ENCODE measurements around the gene ACOX2.

Gene ACOX2

DNA sequence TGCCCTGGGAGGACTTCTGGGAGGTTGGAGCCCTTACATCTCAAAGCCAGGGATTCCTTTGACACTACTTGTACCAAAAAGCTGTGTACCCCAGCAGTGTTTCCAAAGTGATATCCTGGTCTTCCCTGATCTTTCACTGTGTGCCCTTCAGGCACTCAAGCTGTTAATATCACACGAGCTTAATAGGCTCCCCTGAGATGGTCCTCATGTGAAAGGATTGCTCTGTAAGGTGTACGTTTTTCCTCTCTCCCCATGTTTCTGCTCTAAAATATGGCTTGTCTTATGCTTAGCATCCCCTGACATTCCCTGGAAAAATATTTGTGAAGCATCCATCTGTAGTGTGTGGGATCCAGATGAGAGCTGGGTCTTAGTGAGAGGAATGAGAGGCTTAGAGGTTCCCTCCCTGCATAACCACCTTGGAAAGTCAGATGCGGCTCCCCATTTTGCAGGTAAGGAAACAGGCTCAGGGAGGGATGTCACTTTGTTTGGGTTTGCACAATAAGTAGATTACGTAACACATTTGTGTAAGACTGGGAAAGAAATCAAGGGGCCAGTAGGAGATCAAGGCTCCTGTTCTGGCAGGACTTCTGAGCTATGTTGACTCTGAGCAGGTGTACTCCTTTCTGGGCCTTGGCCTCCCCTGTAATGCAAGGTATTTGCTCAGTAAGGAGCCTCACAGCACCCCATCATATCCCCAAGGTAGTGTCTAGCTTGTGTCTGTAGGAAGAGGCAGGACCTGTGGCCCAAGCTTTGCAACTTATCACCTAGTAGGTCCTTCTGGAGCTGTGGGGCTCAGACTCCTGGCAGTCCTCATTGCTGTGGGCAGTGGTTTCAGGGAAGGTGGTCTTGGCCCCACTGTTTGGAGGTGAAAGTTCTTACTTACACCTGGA is 667 bp upstream of the ACOX2 start:
- no peak for DNase-seq
- Histone ChIP-seq H3K4me1 (ENCODE audit: insufficient read depth, low read length) (0 out of 2 replicates have a peak, but pooled peaks cover under 1% of the 10 kb centered on the region), H2AFZ (ENCODE audit: low read depth, low read length) (no peak overlapping the region), H4K20me1 (ENCODE audit: insufficient read depth, low read length) (no peaks in the 10 kb centered on the region), H3K27ac (ENCODE audit: low read length) (no peak overlapping the region), H3K4me3 (ENCODE audit: low read depth in 1 of 2, low read length in 2 of 2) (no peak overlapping the region), H3K9me3 (ENCODE audit: insufficient read depth, low read length, severe bottlenecking) (no peaks in the 10 kb centered on the region), H3K4me2 (ENCODE audit: insufficient read depth, low read length) (no peak overlapping the region), H3K9ac (ENCODE audit: low read depth, low read length) (no peak overlapping the region), H3K36me3 (ENCODE audit: insufficient read depth, low read length) (no peaks in the 10 kb centered on the region), H3K79me2 (ENCODE audit: insufficient read depth, low read length) (no peaks in the 10 kb centered on the region), H3K27me3 (ENCODE audit: insufficient read depth, low read length, poor library complexity) (peaks cover 4% of the 10 kb centered on the region)
- TF ChIP-seq, protein P1, sequence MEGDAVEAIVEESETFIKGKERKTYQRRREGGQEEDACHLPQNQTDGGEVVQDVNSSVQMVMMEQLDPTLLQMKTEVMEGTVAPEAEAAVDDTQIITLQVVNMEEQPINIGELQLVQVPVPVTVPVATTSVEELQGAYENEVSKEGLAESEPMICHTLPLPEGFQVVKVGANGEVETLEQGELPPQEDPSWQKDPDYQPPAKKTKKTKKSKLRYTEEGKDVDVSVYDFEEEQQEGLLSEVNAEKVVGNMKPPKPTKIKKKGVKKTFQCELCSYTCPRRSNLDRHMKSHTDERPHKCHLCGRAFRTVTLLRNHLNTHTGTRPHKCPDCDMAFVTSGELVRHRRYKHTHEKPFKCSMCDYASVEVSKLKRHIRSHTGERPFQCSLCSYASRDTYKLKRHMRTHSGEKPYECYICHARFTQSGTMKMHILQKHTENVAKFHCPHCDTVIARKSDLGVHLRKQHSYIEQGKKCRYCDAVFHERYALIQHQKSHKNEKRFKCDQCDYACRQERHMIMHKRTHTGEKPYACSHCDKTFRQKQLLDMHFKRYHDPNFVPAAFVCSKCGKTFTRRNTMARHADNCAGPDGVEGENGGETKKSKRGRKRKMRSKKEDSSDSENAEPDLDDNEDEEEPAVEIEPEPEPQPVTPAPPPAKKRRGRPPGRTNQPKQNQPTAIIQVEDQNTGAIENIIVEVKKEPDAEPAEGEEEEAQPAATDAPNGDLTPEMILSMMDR (IDR thresholded peaks at IDR 0.05; ENCODE audit: borderline replicate concordance, extremely low read depth, low read length, poor library complexity, severe bottlenecking): no peak
- TF ChIP-seq EZH2 (IDR thresholded peaks at IDR 0.05; ENCODE audit: borderline replicate concordance, low read depth, low read length, severe bottlenecking): no peak
- no peak for ATAC-seq (ENCODE audit: insufficient read depth, low read depth)

DNA sequence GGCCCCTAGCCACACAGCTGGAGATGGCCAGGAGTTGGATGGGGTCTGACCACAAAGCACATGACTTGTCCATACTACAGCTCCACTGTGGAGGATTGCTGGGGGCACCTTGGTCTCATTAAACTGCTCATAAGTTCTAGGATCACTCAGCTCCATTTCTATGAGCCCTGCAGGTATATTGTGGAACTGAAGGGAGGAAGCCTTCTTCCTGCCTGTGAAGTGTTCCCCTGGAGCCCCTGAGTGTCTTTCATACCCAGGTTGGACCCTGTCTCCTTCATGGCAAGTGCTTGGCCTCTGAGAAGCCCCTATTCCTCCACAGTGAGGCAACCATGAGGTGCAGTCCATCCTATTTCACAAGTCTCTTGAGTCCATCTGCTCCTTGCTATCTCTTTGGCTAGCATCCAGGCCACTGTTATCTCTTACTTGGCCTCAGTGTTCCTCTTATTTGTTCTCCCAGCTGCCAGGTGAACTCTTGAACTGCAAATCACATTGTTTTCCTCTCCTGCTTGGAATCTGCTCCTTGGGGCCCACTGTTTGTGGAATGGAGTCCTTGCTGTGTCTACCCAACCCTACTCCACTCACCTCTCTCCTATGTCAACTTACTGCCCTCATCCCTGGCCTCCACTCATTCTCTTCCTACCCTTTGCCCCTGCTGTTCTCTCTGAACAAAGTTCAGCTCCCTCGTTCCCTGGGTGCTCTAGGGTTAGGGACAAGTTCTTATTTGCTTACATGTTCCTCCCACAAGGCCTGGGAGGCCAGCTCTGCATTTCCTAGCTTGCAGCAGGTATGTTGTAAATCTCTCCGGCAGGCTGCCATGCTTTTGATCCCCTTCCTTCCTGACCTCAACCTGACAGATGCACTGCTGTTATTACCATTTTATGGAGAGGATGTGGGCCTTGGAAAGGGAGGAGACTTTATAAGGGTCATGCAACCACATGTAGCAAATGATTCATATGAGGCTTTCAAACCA is 1.2 kb downstream of the ACOX2 start:
- Histone ChIP-seq H3K27me3 (ENCODE audit: insufficient read depth, low read length, poor library complexity) (peaks cover 4% of the 10 kb centered on the region), H3K4me2 (ENCODE audit: insufficient read depth, low read length) (no peak overlapping the region), H3K79me2 (ENCODE audit: insufficient read depth, low read length) (no peaks in the 10 kb centered on the region), H3K9ac (ENCODE audit: low read depth, low read length) (no peak overlapping the region), H3K36me3 (ENCODE audit: insufficient read depth, low read length) (no peaks in the 10 kb centered on the region), H3K4me3 (ENCODE audit: low read depth in 1 of 2, low read length in 2 of 2) (no peak overlapping the region), H3K4me1 (ENCODE audit: insufficient read depth, low read length) (0 out of 2 replicates have a peak, but pooled peaks cover 3% of the 10 kb centered on the region), H3K27ac (ENCODE audit: low read length) (no peak overlapping the region), H2AFZ (ENCODE audit: low read depth, low read length) (no peak overlapping the region), H4K20me1 (ENCODE audit: insufficient read depth, low read length) (no peaks in the 10 kb centered on the region), H3K9me3 (ENCODE audit: insufficient read depth, low read length, severe bottlenecking) (no peaks in the 10 kb centered on the region)
- TF ChIP-seq EZH2 (IDR thresholded peaks at IDR 0.05; ENCODE audit: borderline replicate concordance, low read depth, low read length, severe bottlenecking): no peak
- TF ChIP-seq, protein P1 (IDR thresholded peaks at IDR 0.05; ENCODE audit: borderline replicate concordance, extremely low read depth, low read length, poor library complexity, severe bottlenecking): no peak
- no peak for DNase-seq
- ATAC-seq (ENCODE audit: insufficient read depth, low read depth): no peak

DNA sequence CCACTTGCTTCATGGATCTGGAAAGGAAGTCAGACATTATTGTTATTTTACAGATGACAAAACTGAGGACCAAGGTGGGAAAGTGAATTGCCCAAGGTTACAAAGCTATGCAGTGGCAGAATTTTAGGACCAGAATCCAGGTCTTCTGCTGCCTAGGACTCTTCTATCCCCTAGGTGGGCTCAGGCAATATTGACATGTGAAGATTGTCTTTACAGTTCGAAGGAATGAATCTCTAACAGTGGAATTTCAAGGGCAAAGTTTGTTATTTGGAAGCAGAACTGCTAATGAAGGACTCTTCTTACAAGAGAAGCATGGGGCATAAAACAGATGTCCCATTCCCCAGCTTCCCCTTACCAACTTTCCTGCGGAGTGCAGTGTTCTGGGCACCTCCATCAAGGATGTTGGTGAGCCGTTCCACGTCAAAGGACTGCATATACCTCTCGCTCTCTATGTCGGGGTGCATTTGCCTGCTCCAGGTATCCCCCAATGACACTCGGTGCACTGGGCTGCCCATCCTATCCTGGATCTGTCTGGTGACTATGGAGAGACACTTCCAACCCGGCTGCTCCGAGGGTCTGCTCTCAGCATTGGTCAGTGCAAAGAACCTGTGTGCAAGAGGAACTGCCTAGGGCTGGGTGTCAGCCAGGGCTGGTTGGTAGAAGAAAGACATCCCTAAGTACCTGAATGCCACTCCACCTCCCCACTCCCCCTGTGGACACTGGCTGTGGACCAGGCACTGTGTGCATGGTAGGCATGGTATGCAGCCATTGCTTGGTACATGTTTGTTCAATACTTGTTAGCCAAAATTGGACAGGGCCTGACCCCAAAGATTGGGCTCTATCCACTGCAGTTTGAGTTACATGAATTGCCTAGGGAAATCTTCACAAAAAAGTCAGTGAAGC is 2.1 kb downstream of the ACOX2 start:
- DNase-seq (no peak), ATAC-seq (ENCODE audit: insufficient read depth, low read depth) (no peak)
- no peak overlapping the region for H3K27ac ChIP-seq (ENCODE audit: low read length)
- H3K36me3 ChIP-seq (ENCODE audit: insufficient read depth, low read length): no peaks in the 10 kb centered on the region
- TF ChIP-seq, protein P1 (IDR thresholded peaks at IDR 0.05; ENCODE audit: borderline replicate concordance, extremely low read depth, low read length, poor library complexity, severe bottlenecking): no peak
- TF ChIP-seq EZH2 (IDR thresholded peaks at IDR 0.05; ENCODE audit: borderline replicate concordance, low read depth, low read length, severe bottlenecking): no peak
- H4K20me1 ChIP-seq (ENCODE audit: insufficient read depth, low read length): no peaks in the 10 kb centered on the region
- H3K27me3 ChIP-seq (ENCODE audit: insufficient read depth, low read length, poor library complexity): peaks cover 4% of the 10 kb centered on the region
- H2AFZ ChIP-seq (ENCODE audit: low read depth, low read length): no peak overlapping the region
- no peak overlapping the region for H3K4me3 ChIP-seq (ENCODE audit: low read depth in 1 of 2, low read length in 2 of 2)
- H3K79me2 ChIP-seq (ENCODE audit: insufficient read depth, low read length): no peaks in the 10 kb centered on the region
- 0 out of 2 replicates have a peak, but pooled peaks cover 3% of the 10 kb centered on the region for H3K4me1 ChIP-seq (ENCODE audit: insufficient read depth, low read length)
- no peak overlapping the region for H3K9ac ChIP-seq (ENCODE audit: low read depth, low read length)
- H3K4me2 ChIP-seq (ENCODE audit: insufficient read depth, low read length): no peak overlapping the region
- no peaks in the 10 kb centered on the region for H3K9me3 ChIP-seq (ENCODE audit: insufficient read depth, low read length, severe bottlenecking)

All from DND-41 (cell line).